Prostate gland (tissue), 2 donors: ENCODE data around the gene MAD1L1.

Experiments
- POLR2A ChIP-seq: fragments of 450-650 bp; IDR thresholded peaks from one replicate; pipeline ENCODE4 v1.6.1; 2016; ENCODE audit warnings: antibody characterized with exemption, mild to moderate bottlenecking
- TF ChIP-seq, protein P1 (sequence below), 4 experiments: fragments of 200-600 bp in 2 of 4; fragments of 450-650 bp in 2 of 4; sonication (generic) in 2 of 4; IDR thresholded peaks; 1 replicate in 3 of 4; 2 replicates in 1 of 4; pipeline ENCODE4 v1.5.1; 2016 to 2019; ENCODE audit warnings: antibody characterized with exemption in 4 of 4, mild to moderate bottlenecking in 2 of 4, moderate library complexity in 2 of 4

DNA sequence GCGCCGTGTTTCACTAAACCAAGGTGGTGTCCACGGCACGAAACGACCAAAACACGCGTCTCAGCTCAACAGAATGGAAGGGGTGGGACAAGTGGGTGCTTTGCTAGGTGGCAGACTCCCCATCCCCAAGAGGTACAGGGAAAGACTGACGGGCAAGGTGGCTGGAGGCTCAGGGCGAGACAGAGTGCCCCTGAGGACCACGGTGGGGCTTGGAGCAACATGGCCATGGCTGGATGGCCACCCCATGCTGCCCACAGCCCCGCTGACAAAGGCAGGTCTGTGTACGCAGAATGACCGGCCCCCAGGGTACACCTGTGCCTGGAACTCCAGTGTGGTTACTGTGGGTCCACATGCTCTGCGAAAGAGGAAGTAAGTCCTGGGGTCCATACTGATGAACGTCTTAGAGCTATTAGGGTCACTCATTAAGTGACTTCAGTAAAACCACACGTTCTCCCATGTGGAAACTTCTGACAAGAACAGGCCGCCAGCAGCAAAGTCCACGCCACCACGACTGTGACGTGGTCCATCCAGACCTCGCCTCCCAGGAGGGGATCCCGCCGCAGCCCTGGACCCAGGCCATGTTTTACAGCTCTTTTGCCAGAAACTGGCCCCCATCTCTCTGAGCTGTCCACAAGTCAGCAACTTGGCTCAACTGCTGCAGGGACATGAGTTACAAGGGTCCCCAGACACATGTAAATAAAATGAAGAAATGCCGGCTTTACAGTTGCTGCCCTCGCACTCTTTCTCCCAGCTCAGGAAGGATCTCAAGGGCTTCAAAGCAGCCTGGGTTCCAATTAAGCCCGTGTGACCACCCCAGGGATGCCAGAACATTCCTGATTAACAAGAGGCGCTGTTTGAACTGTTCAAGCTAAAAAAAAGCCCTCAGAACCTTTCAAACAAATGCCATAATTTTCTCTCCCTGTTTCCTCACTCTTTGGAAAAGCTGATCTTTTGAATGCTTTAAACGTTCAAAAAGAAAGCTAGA is 66.8 kb downstream of the MAD1L1 start:
- TF ChIP-seq, protein P1, sequence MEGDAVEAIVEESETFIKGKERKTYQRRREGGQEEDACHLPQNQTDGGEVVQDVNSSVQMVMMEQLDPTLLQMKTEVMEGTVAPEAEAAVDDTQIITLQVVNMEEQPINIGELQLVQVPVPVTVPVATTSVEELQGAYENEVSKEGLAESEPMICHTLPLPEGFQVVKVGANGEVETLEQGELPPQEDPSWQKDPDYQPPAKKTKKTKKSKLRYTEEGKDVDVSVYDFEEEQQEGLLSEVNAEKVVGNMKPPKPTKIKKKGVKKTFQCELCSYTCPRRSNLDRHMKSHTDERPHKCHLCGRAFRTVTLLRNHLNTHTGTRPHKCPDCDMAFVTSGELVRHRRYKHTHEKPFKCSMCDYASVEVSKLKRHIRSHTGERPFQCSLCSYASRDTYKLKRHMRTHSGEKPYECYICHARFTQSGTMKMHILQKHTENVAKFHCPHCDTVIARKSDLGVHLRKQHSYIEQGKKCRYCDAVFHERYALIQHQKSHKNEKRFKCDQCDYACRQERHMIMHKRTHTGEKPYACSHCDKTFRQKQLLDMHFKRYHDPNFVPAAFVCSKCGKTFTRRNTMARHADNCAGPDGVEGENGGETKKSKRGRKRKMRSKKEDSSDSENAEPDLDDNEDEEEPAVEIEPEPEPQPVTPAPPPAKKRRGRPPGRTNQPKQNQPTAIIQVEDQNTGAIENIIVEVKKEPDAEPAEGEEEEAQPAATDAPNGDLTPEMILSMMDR (IDR thresholded peaks at IDR 0.05) = no peak
- TF ChIP-seq POLR2A = no peak
